SK-N-SH (cell line): ENCODE measurements around the gene HARS1. TPM values are rescaled to one million over a fixed set of nuclear protein-coding genes. Genes with fewer than 3 reads are reported as not detected.
"Not testable (repeated sequence)": the region's sequence is repeated elsewhere in the genome, so short reads cannot be mapped to it uniquely, and the experiment has no call there.

ENCODE experiments used
- CTCF ChIA-PET: fragments of 300-600, 350-600 bp; formaldehyde crosslinking; extraction: SDS; loops from one replicate; lab custom pipeline; 2021; lab: Yijun Ruan, JAX
- POLR2A ChIA-PET: fragments of 350-600 bp; sonication (Branson Sonifier 250); formaldehyde crosslinking; extraction: SDS; loops from one replicate; lab custom pipeline; 2020; ENCODE audit warnings: antibody characterized with exemption, inconsistent platforms; lab: Yijun Ruan, JAX
- DNase-seq: peaks from one replicate; pipeline ENCODE4 v3.0.0; 2012
- H2AFZ ChIP-seq: fragments of 200-600 bp; sonication (generic); 2 replicates; pipeline ENCODE4 v1.8.1; 2016; ENCODE audit warnings: antibody characterized with exemption, mild to moderate bottlenecking, low read depth
- H3F3A ChIP-seq: fragments of 200-600 bp; sonication (generic); replicated peaks from 2 replicates; pipeline ENCODE3; 2016; ENCODE audit warnings: antibody characterized with exemption, mild to moderate bottlenecking; ENCODE audit not compliant: insufficient read depth
- H3K27ac ChIP-seq, 2 experiments: fragments of 200-500 bp in 1 of 2; fragments of 200-600 bp in 1 of 2; sonication (Bioruptor generic) in 1 of 2; sonication (generic), shearing (Covaris generic) in 1 of 2; 2 replicates each; pipeline versions ENCODE4 v1.5.1 to v1.6.1; 2014 to 2016; ENCODE audit warnings: low read depth in 2 of 2, inconsistent platforms in 1 of 2, low read length in 1 of 2, mild to moderate bottlenecking in 1 of 2, mixed read lengths in 1 of 2
- H3K27me3 ChIP-seq: fragments of 200-600 bp; sonication (generic), shearing (Covaris generic); 2 replicates; pipeline ENCODE4 v1.6.1; 2016; ENCODE audit warnings: mixed run types; ENCODE audit not compliant: insufficient read depth
- H3K36me3 ChIP-seq, 2 experiments: fragments of 200-500 bp in 1 of 2; fragments of 200-600 bp in 1 of 2; sonication (Bioruptor generic) in 1 of 2; sonication (generic) in 1 of 2; replicated peaks in 1 of 2; 2 replicates each; pipeline versions ENCODE3 to v1.5.1; 2014 to 2016; ENCODE audit warnings: low read length in 1 of 2, mild to moderate bottlenecking in 1 of 2; ENCODE audit not compliant: insufficient read depth in 2 of 2, control insufficient read depth in 1 of 2
- H3K4me1 ChIP-seq, 2 experiments: fragments of 200-500 bp in 1 of 2; fragments of 200-600 bp in 1 of 2; sonication (Bioruptor generic) in 1 of 2; sonication (generic), shearing (Covaris generic) in 1 of 2; 2 replicates each; pipeline versions ENCODE4 v1.5.1 to v1.6.1; 2014 to 2016; ENCODE audit warnings: low read depth in 1 of 2, low read length in 1 of 2, mixed run types in 1 of 2; ENCODE audit not compliant: insufficient read depth in 2 of 2, control insufficient read depth in 1 of 2
- H3K4me2 ChIP-seq: fragments of 200-600 bp; sonication (generic), shearing (Covaris generic); 2 replicates; pipeline ENCODE4 v1.6.1; 2017; ENCODE audit warnings: mixed run types
- H3K4me3 ChIP-seq, 2 experiments: fragments of 200-500 bp in 1 of 2; fragments of 200-600 bp in 1 of 2; sonication (Bioruptor generic) in 1 of 2; sonication (generic), shearing (Covaris generic) in 1 of 2; 2 replicates each; pipeline versions ENCODE4 v1.5.1 to v1.8.1; 2014 to 2016; ENCODE audit warnings: low read depth in 2 of 2, inconsistent platforms in 1 of 2, low read length in 1 of 2, mild to moderate bottlenecking in 1 of 2, mixed read lengths in 1 of 2, moderate library complexity in 1 of 2
- H3K79me2 ChIP-seq: fragments of 200-600 bp; sonication (generic); 2 replicates; pipeline ENCODE4 v1.8.1; 2017; ENCODE audit warnings: mild to moderate bottlenecking; ENCODE audit not compliant: insufficient read depth
- H3K9ac ChIP-seq: fragments of 200-600 bp; sonication (generic); 2 replicates; pipeline ENCODE4 v1.6.1; 2017; ENCODE audit warnings: mixed run types
- H3K9me2 ChIP-seq: fragments of 200-600 bp; sonication (generic); 2 replicates; pipeline ENCODE4 v1.6.1; 2017; ENCODE audit warnings: mixed run types
- H3K9me3 ChIP-seq: fragments of 200-600 bp; sonication (generic); 2 replicates; pipeline ENCODE4 v1.6.1; 2017; ENCODE audit warnings: mixed run types, mild to moderate bottlenecking, moderate library complexity
- H4K20me1 ChIP-seq: fragments of 200-600 bp; sonication (generic); 2 replicates; pipeline ENCODE4 v1.6.1; 2017; ENCODE audit warnings: mild to moderate bottlenecking, mixed run types; ENCODE audit not compliant: insufficient read depth
- ELF1 ChIP-seq: IDR thresholded peaks from 2 replicates; pipeline ENCODE4 v1.4.0; 2012
- EP300 ChIP-seq, 2 experiments: IDR thresholded peaks; 2 replicates each; pipeline versions ENCODE4 v1.4.0 to v1.6.1; 2012; ENCODE audit warnings: borderline replicate concordance in 1 of 2, low read depth in 1 of 2, low read length in 1 of 2
- FOSL2 ChIP-seq: IDR thresholded peaks from 2 replicates; pipeline ENCODE4 v1.4.0; 2012; ENCODE audit warnings: low read depth, mild to moderate bottlenecking, moderate library complexity, borderline replicate concordance
- GATA2 ChIP-seq: sonication (generic); formaldehyde crosslinking; IDR thresholded peaks from 2 replicates; pipeline ENCODE4 v1.5.0; 2020; ENCODE audit warnings: mild to moderate bottlenecking, missing genetic modification reagents
- JUND ChIP-seq: IDR thresholded peaks from 2 replicates; pipeline ENCODE4 v1.4.0; 2012
- MEF2A ChIP-seq: IDR thresholded peaks from 2 replicates; pipeline ENCODE4 v1.4.0; 2012; ENCODE audit warnings: low read depth, borderline replicate concordance
- RCOR1 ChIP-seq: fragments of 150-350 bp; IDR thresholded peaks from 2 replicates; pipeline ENCODE4 v1.6.1; 2017; ENCODE audit warnings: antibody characterized with exemption, low read length
- RFX5 ChIP-seq: IDR thresholded peaks from 2 replicates; pipeline ENCODE4 v1.6.1; 2012; ENCODE audit warnings: mild to moderate bottlenecking, improper control_type of control experiment, low read length
- SIN3A ChIP-seq: IDR thresholded peaks from 2 replicates; pipeline ENCODE4 v1.6.1; 2012; ENCODE audit warnings: low read depth, mild to moderate bottlenecking, low read length, moderate library complexity, borderline replicate concordance
- SMC3 ChIP-seq: IDR thresholded peaks from 2 replicates; pipeline ENCODE4 v1.6.1; 2012; ENCODE audit warnings: low read depth, low read length, improper control_type of control experiment
- YY1 ChIP-seq: IDR thresholded peaks from 2 replicates; pipeline ENCODE4 v1.4.0; 2012; ENCODE audit warnings: low read depth, mild to moderate bottlenecking
- WGBS: methylation state at CpG from one replicate; pipeline ENCODE4 v1.1.6; 2017; ENCODE audit warnings: low lambda C conversion rate; 5-methylcytosine and 5-hydroxymethylcytosine counted together
- polyA plus RNA-seq, 3 experiments: library from polyadenylated mRNA; depleted of rRNA; stranded (reverse); fragments of >200 nt; gene quantifications; 2 replicates each; pipeline ENCODE4 v1.2.3, GENCODE V29; 2012
- TF ChIP-seq, protein P1 (sequence below): IDR thresholded peaks from 2 replicates; pipeline ENCODE4 v1.4.0; 2012; ENCODE audit warnings: low read depth
- TF ChIP-seq, protein P2 (sequence below): IDR thresholded peaks from 2 replicates; pipeline ENCODE4 v1.4.0; 2012; ENCODE audit warnings: low read depth, borderline replicate concordance
- TF ChIP-seq, protein P3 (sequence below): fragments of 200-600 bp; sonication (generic); IDR thresholded peaks from 2 replicates; pipeline ENCODE4 v1.6.1; 2017; ENCODE audit warnings: antibody characterized with exemption, mild to moderate bottlenecking, moderate library complexity
- TF ChIP-seq, protein P4 (sequence below): fragments of 150-350 bp; IDR thresholded peaks from 2 replicates; pipeline ENCODE4 v1.6.1; 2017; ENCODE audit warnings: antibody characterized with exemption, low read length, low read depth, borderline replicate concordance
- TF ChIP-seq, protein P5 (sequence below): fragments of 150-350 bp; IDR thresholded peaks from 2 replicates; pipeline ENCODE4 v1.6.1; 2016; ENCODE audit warnings: mild to moderate bottlenecking, low read depth, low read length

Gene HARS1
- polyA plus RNA-seq, 1 of the 3 experiments (the other 2 are of a cell fraction): 124 TPM

DNA sequence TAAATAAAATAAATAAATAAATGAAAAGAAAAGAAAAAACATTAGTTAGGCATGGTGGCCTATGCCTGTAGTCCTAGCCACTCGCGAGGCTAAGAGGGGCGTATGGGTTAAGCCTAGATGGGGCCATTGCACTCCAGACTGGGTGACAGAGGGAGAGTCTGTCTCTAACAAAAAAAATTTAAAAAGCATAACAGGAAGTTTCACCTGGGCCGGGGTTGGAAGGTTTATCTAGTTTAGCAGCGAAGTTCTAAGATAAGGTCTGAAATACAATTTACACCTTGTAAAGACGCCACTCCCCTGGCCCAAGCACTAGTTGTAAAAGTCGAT lies 27.1 kb upstream of the HARS1 start:
- H3F3A ChIP-seq: peaks cover 9% of the 10 kb centered on the region
- POLR2A ChIA-PET: no interaction called here

DNA sequence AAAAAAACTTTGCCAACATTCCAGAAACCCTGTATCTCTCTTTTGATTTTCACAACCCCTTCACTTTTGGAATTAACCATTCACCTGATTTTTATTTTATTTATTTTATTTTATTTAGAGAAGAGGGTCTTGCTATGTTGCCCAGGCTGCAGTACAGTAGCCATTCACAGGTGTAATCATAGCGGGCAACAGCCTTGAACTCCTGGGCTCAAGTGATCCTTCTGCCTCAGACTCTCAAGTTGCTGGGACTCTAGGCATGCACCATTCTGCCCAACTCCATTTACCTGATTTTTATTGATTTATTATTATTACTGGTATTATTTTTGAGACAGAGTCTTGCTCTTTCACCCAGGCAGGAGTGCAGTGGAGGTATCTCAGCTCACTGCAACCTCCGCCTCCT lies 25.1 kb upstream of the HARS1 start:
- H3K79me2 ChIP-seq, H3K27me3 ChIP-seq, H3K4me1 ChIP-seq, H3K9ac ChIP-seq, CTCF ChIA-PET, H3K36me3 ChIP-seq, H3K4me3 ChIP-seq, H3K9me2 ChIP-seq, H3K9me3 ChIP-seq, POLR2A ChIA-PET, H2AFZ ChIP-seq, DNase-seq, H3K4me2 ChIP-seq, H3K27ac ChIP-seq, H4K20me1 ChIP-seq: not testable (repeated sequence)
- peaks cover 20% of the 10 kb centered on the region for H3F3A ChIP-seq
- 87% methylated on average over 2 of the region's 2 CpGs for WGBS

More for the DNA sequence above, 27.1 kb upstream of the HARS1 start:
- Histone ChIP-seq H4K20me1 (no peaks in the 10 kb centered on the region), H3K27ac (peak overlapping the region in 1 of 2 experiments; percentile 39; a peak in 1 of 4 replicates), H3K4me3 (no peak overlapping the region), H3K4me2 (peak overlapping the region; percentile 67), H2AFZ (peak overlapping the region; percentile 80), H3K27me3 (no peaks in the 10 kb centered on the region), H3K9me3 (no peaks in the 10 kb centered on the region), H3K9me2 (no peaks in the 10 kb centered on the region), H3K79me2 (no peaks in the 10 kb centered on the region), H3K36me3 (no peaks in the 10 kb centered on the region), H3K4me1 (no peaks in the 10 kb centered on the region), H3K9ac (0 out of 2 replicates have a peak overlapping the region, but pooled peaks have one; percentile 3)
- CTCF ChIA-PET: interaction anchor here (1.0 to 3.0 kb wide), 4 partner anchors 20 to 358 kb away, joined by 3 to 20 read pairs (median 3); partner anchors contain the start of gene SLC4A9
- WGBS: 72% methylated on average over 7 of the region's 7 CpGs
- DNase-seq: no peak
- TF ChIP-seq MEF2A (no peak), GATA2 (CRISPR knock-in tag) (no peak), FOSL2 (no peak), YY1 (no peak), JUND (no peak), EP300 (IDR thresholded peaks at IDR 0.05; ENCODE audit: borderline replicate concordance in 1 of 2, low read depth in 1 of 2, low read length in 1 of 2) (no peak), RFX5 (no peak), RCOR1 (no peak), SMC3 (no peak)
- TF ChIP-seq, protein P1, sequence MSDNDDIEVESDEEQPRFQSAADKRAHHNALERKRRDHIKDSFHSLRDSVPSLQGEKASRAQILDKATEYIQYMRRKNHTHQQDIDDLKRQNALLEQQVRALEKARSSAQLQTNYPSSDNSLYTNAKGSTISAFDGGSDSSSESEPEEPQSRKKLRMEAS: no peak

DNA sequence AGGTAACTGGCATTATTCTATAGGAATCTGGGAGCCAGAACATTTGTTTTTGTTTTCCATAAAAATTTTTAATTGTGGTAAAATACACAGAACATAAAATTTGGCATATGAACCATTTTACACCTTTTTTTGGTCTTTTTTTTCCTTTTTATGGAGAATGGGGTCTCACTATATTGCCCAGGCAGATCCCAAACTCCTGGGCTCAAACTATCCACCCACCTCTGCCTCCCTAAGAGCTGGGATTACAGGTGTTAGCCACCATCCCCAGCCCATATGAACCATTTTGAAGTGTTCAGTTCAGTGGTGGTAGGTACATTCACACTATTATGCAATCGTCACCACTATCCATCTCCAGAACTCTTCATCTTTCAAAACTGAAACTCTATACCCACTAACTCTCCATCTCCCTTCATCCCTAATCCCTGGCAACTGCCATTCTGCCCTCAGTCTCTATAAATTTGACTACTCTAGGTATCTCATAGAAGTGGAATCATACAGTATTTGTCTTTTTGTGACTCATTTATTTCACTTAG lies 22.5 kb upstream of the HARS1 start:
- H3K79me2 ChIP-seq: no peaks in the 10 kb centered on the region
- WGBS: 86% methylated on average over 1 of the region's 1 CpG
- CTCF ChIA-PET: no interaction called here
- TF ChIP-seq, protein P2, sequence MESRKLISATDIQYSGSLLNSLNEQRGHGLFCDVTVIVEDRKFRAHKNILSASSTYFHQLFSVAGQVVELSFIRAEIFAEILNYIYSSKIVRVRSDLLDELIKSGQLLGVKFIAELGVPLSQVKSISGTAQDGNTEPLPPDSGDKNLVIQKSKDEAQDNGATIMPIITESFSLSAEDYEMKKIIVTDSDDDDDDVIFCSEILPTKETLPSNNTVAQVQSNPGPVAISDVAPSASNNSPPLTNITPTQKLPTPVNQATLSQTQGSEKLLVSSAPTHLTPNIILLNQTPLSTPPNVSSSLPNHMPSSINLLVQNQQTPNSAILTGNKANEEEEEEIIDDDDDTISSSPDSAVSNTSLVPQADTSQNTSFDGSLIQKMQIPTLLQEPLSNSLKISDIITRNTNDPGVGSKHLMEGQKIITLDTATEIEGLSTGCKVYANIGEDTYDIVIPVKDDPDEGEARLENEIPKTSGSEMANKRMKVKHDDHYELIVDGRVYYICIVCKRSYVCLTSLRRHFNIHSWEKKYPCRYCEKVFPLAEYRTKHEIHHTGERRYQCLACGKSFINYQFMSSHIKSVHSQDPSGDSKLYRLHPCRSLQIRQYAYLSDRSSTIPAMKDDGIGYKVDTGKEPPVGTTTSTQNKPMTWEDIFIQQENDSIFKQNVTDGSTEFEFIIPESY: no peak
- TF ChIP-seq, protein P3, sequence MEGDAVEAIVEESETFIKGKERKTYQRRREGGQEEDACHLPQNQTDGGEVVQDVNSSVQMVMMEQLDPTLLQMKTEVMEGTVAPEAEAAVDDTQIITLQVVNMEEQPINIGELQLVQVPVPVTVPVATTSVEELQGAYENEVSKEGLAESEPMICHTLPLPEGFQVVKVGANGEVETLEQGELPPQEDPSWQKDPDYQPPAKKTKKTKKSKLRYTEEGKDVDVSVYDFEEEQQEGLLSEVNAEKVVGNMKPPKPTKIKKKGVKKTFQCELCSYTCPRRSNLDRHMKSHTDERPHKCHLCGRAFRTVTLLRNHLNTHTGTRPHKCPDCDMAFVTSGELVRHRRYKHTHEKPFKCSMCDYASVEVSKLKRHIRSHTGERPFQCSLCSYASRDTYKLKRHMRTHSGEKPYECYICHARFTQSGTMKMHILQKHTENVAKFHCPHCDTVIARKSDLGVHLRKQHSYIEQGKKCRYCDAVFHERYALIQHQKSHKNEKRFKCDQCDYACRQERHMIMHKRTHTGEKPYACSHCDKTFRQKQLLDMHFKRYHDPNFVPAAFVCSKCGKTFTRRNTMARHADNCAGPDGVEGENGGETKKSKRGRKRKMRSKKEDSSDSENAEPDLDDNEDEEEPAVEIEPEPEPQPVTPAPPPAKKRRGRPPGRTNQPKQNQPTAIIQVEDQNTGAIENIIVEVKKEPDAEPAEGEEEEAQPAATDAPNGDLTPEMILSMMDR: no peak
- TF ChIP-seq, protein P4, sequence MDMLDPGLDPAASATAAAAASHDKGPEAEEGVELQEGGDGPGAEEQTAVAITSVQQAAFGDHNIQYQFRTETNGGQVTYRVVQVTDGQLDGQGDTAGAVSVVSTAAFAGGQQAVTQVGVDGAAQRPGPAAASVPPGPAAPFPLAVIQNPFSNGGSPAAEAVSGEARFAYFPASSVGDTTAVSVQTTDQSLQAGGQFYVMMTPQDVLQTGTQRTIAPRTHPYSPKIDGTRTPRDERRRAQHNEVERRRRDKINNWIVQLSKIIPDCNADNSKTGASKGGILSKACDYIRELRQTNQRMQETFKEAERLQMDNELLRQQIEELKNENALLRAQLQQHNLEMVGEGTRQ: no peak
- TF ChIP-seq, protein P5, sequence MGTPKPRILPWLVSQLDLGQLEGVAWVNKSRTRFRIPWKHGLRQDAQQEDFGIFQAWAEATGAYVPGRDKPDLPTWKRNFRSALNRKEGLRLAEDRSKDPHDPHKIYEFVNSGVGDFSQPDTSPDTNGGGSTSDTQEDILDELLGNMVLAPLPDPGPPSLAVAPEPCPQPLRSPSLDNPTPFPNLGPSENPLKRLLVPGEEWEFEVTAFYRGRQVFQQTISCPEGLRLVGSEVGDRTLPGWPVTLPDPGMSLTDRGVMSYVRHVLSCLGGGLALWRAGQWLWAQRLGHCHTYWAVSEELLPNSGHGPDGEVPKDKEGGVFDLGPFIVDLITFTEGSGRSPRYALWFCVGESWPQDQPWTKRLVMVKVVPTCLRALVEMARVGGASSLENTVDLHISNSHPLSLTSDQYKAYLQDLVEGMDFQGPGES: no peak
- TF ChIP-seq ELF1 (no peak), SIN3A (no peak)

More for the DNA sequence above, 22.5 kb upstream of the HARS1 start:
- Histone ChIP-seq H4K20me1 (no peaks in the 10 kb centered on the region), H3K9ac (no peak overlapping the region), H3K4me3 (no peak overlapping the region), H3K9me2 (no peaks in the 10 kb centered on the region), H3K36me3 (no peaks in the 10 kb centered on the region), H3F3A (peaks cover 16% of the 10 kb centered on the region), H3K27me3 (no peaks in the 10 kb centered on the region), H3K9me3 (no peaks in the 10 kb centered on the region), H3K4me1 (peaks cover 0 to 3% of the 10 kb centered on the region in 2 experiments; a peak in 1 of 4 replicates), H3K27ac (no peak overlapping the region), H2AFZ (no peak overlapping the region), H3K4me2 (no peak overlapping the region)
- no peak for DNase-seq
- POLR2A ChIA-PET: no interaction called here
